GM15510 (cell line): ENCODE results near the gene DRGX.

Experiments used
- POLR2A ChIP-seq: IDR thresholded peaks from 3 replicates; pipeline ENCODE4 v1.6.1; 2011; ENCODE audit warnings: borderline replicate concordance; ENCODE audit not compliant: insufficient read length; ENCODE audit errors: extremely low read depth

The DRGX gene

DNA sequence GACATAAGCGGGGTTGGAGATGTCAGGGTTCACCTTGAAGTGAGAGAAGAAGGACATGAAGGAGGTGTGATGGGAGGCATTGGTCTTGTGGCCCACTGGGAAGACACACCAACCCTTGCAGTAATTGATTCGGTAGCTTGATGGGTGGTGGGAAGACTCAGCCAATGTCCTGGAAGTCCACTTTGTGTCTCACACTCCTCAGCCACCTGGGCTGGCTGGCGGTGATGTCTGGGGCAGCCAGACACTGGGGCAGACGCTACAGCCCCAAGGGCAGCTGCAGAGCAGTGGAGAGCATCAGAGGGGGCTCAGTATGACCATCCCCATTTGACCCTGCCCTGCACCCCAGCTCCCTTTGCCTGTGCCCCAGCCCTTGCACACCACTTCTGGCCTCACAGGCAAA, 16.7 kb upstream of the DRGX start:
- no peak for TF ChIP-seq POLR2A

DNA sequence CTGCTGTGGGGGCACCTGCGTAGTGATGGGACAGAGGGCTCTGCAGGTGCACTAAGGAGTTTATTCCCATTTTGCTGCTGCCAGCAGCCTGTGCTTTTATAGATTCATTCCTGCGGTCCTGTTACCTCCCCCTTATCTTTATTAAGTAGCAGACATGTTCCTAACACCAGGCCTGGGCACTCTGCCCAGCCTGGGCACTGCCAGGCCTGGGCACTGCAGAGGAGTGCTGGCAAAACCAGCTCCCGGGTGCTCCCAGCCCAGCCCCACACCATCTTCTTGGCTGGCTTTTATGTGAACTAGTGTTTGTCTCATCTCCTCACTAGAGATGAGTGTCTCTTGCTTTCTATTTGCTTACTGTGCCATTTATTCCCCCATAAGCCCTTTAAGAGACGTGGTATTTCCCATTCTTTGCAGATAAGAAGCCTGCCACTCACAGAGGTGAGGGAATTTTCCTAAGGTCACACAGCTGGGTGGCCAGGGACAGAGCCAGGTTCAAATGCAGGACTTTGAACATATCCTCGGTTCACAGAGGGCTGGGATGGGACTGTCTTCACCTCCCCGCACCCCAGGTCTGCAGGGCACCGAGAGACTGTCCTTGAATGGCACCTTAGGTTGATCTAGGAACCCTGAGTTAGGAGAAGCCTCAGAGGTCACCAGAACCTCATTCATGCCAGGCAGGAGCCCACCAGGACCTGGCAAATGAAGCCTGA, 14.6 kb upstream of the DRGX start:
- TF ChIP-seq POLR2A: no peak

- TF ChIP-seq POLR2A: no peak
Observed at GRCh38 chr10:49409755-49410154, 13.9 kb upstream of the DRGX start.

GRCh38 chr10:49408519-49409306, 12.8 kb upstream of the DRGX start:
- TF ChIP-seq POLR2A: no peak

DNA sequence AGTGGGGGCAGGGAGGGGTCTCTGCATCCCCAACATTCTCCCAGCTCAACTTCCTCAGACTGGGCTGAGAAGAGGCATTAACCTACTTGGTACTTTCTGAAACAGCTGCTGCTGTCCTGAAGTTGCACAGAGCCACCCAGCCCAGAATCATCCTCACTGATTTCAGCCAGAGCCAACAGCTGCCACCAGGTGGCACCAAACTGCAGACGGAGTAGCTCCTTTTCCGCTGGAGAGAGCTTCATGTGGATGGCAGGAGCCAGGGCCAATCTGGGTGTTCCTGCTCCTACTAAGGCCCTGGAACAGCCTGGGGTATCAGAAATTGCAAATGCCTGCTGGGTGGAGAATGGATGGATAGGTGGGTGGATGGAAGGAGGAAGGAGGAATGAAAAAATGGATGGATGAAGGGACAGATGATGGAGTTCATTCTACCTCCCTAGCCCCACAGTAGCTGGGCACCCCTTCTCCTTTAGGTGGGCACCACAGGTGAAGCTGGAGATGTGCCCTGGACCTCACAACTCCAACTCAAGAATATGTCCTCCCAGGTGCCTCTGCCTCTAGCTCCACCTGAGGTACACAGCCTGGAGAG, 11.8 kb upstream of the DRGX start:
- no peak for TF ChIP-seq POLR2A

DNA sequence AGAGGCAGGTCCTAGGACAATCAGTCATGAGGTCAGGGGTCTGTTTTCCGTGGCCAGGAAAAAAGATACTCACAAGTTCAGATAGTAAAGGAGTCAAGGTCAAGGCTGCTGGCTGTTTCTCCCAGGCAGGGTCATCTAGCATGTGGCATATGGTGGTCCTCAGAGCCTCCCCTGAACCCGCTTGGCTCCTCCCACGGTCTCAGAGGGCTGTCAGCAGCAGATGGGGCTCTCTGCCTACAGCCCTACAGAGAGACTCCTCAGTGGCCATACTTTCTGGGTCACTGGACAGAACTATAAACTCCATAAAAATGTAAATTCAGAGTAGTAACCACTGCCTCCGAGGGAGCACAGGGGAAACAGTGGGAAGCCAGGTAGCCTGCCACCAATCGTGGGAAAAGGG, 11.3 kb upstream of the DRGX start:
- TF ChIP-seq POLR2A: no peak

GRCh38 chr10:49404321-49404878, 8.5 kb upstream of the DRGX start:
- TF ChIP-seq POLR2A: no peak

DNA sequence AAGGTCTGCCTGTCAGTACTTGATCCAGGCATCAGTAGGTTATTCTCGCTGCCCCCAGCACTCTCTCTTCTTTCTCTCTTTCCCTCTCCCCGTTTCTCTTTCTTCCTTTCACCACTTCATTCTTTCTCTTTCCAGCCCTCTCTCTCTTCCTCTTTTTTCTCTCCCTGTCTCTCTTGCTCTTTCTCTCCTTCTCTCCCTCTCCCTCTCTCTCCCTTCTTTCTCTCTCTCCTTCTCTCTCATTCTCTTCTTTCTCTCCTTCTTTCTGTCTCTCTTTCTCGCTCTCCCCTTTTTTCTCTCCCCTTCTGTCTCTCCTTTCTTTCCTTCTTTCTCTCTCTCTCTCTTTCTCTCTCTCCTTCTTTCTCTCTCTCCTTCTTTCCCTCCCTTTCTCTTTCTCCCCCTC, 7.5 kb upstream of the DRGX start:
- no peak for TF ChIP-seq POLR2A

GRCh38 chr10:49400365-49400764, 4.5 kb upstream of the DRGX start:
- TF ChIP-seq POLR2A: no peak

DNA sequence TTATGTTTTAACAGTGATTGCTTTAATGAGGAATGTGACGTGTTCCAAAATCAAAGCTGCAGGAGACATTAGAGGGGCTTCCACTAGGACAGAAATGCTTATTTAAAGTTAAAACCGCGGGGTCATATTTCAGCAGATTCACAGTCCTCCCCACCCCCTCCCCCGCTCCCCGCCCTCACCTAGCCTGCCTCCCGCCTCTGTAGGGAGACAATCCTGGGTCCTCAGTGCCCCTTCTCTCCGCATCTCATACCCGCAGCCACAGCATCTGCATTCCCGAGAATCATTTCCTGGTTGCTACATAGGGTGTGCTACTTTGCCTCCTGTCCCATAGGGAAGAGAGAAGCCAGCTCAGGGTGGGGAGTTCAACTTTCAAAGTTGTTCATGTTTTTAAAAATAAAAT, 3.1 kb upstream of the DRGX start:
- TF ChIP-seq POLR2A: no peak

DNA sequence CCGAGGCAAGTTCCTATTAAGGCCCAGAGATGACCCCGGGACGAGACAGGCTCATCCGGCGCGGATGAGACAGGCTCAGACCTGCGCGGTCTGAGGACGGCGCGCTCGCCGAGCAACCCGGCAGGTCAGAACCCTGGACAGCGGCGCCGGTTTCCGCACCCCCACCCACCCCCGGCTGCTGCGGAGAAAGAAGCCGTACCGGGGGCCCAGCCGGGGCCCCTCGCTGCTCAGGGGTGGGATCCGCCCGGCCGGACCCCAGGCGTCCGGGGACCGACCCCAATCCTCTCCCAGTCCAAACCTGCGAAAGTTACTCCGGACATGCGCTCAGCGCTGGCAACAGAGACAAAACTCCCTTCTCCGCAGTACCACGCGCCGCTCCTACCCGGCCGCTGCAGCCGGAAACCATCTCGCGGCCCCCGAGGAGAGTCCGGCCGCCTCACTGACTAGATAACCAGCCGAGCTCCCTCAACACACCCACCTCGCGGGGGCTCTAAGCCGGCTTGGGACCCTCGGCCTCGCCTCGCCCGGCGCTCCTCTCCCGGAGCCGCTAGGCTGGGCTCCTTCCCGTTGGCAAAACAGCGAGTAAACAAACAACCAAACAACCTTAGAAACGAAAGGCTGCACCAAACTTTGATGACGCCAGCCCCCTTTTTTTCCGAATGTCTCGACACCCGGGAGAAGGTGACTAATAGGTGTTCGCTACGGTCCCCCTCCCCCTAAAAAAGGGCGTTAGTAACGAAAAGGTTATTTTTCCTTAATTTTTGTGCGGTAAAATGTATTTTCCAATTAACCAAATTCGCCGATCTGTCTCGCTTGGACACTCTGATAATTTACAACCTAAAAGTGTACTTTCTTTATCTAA, 2.3 kb upstream of the DRGX start:
- TF ChIP-seq POLR2A: no peak

- TF ChIP-seq POLR2A: no peak
Observed at GRCh38 chr10:49397036-49397999, 1.4 kb upstream of the DRGX start.

- no peak for TF ChIP-seq POLR2A
Observed at GRCh38 chr10:49396666-49396999, 744 bp upstream of the DRGX start.

GRCh38 chr10:49394933-49395740, 752 bp downstream of the DRGX start:
- TF ChIP-seq POLR2A: no peak

- no peak for TF ChIP-seq POLR2A
Observed at GRCh38 chr10:49393757-49394156, 2.1 kb downstream of the DRGX start.
